PC-3 (cell line): ENCODE measurements around the gene MGAM2. TPM values are rescaled to one million over a fixed set of nuclear protein-coding genes. Genes with fewer than 3 reads are reported as not detected.

Experiments
- ATAC-seq: fragments of 200-7000 bp; cut with Tn5 transposase; 2 replicates; pipeline ENCODE4 v1.9.1; 2020; ENCODE audit warnings: mild to moderate bottlenecking, moderate library complexity
- BruUV-seq: library from RNA; stranded (reverse); fragments of 400-500 nt; replicated peaks from 2 replicates; lab custom pipeline; 2021; lab: Mats Ljungman, UMichigan
- CTCF ChIA-PET: fragments of 300-600 bp; sonication (Branson Sonifier 250); formaldehyde crosslinking; loops from one replicate; lab custom pipeline; 2022; ENCODE audit warnings: antibody characterized with exemption; lab: Charles Lee
- POLR2A ChIA-PET: fragments of 300-600 bp; sonication (Branson Sonifier 250); formaldehyde crosslinking; loops from one replicate; lab custom pipeline; 2022; ENCODE audit warnings: antibody characterized with exemption; ENCODE audit not compliant: unreplicated experiment; lab: Charles Lee
- DNase-seq: peaks from one replicate; pipeline ENCODE4 v3.0.0-alpha.2; 2015
- H2AFZ ChIP-seq: fragments of 300-600 bp; sonication (generic); 2 replicates; pipeline ENCODE4 v1.6.0; 2016; ENCODE audit warnings: antibody characterized with exemption, low read length
- H3F3A ChIP-seq: fragments of 300-600 bp; sonication (generic); one replicate; pipeline ENCODE4 v1.6.0; 2017; ENCODE audit warnings: antibody characterized with exemption, low read length, control low read depth, mild to moderate bottlenecking; ENCODE audit not compliant: unreplicated experiment
- H3K27ac ChIP-seq: fragments of 300-600 bp; sonication (generic); 2 replicates; pipeline ENCODE4 v1.5.1; 2016; ENCODE audit warnings: mild to moderate bottlenecking, low read length
- H3K27me3 ChIP-seq: fragments of 300-600 bp; sonication (generic); 2 replicates; pipeline ENCODE4 v1.6.1; 2016; ENCODE audit warnings: low read length, mixed read lengths
- H3K36me3 ChIP-seq: fragments of 300-600 bp; sonication (generic); 2 replicates; pipeline ENCODE4 v1.6.1; 2016; ENCODE audit warnings: low read depth, mixed run types, low read length, mixed read lengths
- H3K4me1 ChIP-seq: fragments of 300-600 bp; sonication (generic); 2 replicates; pipeline ENCODE4 v1.5.1; 2016; ENCODE audit warnings: low read length; ENCODE audit not compliant: insufficient read depth
- H3K4me2 ChIP-seq: fragments of 300-600 bp; sonication (generic); 2 replicates; pipeline ENCODE4 v1.6.0; 2016; ENCODE audit warnings: low read length
- H3K4me3 ChIP-seq: fragments of 300-600 bp; sonication (generic); 2 replicates; pipeline ENCODE4 v1.5.1; 2016; ENCODE audit warnings: mild to moderate bottlenecking, low read length, mixed read lengths
- H3K79me2 ChIP-seq: fragments of 300-600 bp; sonication (generic); 2 replicates; pipeline ENCODE4 v1.6.1; 2017; ENCODE audit warnings: low read length, mixed read lengths
- H3K9ac ChIP-seq: fragments of 300-600 bp; sonication (generic); 2 replicates; pipeline ENCODE4 v1.6.0; 2016; ENCODE audit warnings: mild to moderate bottlenecking, low read length
- H3K9me2 ChIP-seq: fragments of 300-600 bp; sonication (generic); replicated peaks from 2 replicates; pipeline ENCODE4 v1.6.1; 2016; ENCODE audit warnings: mixed run types, low read length, mixed read lengths
- H3K9me3 ChIP-seq: fragments of 300-600 bp; sonication (generic); 2 replicates; pipeline ENCODE4 v1.6.1; 2016; ENCODE audit warnings: low read length, mixed read lengths
- H4K20me1 ChIP-seq: fragments of 300-600 bp; sonication (generic); 2 replicates; pipeline ENCODE4 v1.6.1; 2016; ENCODE audit warnings: low read length, mixed read lengths
- EZH2 ChIP-seq: fragments of 300-600 bp; sonication (generic); IDR thresholded peaks from one replicate; pipeline ENCODE4 v1.6.1; 2017; ENCODE audit warnings: antibody characterized with exemption, mild to moderate bottlenecking, low read length; ENCODE audit not compliant: unreplicated experiment
- EZH2phosphoT487 ChIP-seq: fragments of 300-600 bp; sonication (generic); IDR thresholded peaks from 2 replicates; pipeline ENCODE4 v1.6.1; 2018; ENCODE audit warnings: mild to moderate bottlenecking, antibody characterized with exemption, low read length, borderline replicate concordance
- intact Hi-C: fragments of 100-400 bp; cut with micrococcal nuclease; formaldehyde crosslinking; loops from 2 replicates; pipeline ENCODE4 v1.9.0; 2023
- total RNA-seq: library from RNA; depleted of rRNA; stranded (reverse); fragments of >200 nt; gene quantifications from 2 replicates; pipeline ENCODE4 v1.2.3, GENCODE V29; 2014
- TF ChIP-seq, protein P1 (sequence below): fragments of 300-600 bp; sonication (generic); conservative IDR thresholded peaks from 2 replicates; pipeline ENCODE4 v1.5.1; 2017; ENCODE audit warnings: antibody characterized with exemption, low read depth, mild to moderate bottlenecking, low read length

The MGAM2 gene
- total RNA-seq, 1 experiment from 2014 or later, result not detected

DNA sequence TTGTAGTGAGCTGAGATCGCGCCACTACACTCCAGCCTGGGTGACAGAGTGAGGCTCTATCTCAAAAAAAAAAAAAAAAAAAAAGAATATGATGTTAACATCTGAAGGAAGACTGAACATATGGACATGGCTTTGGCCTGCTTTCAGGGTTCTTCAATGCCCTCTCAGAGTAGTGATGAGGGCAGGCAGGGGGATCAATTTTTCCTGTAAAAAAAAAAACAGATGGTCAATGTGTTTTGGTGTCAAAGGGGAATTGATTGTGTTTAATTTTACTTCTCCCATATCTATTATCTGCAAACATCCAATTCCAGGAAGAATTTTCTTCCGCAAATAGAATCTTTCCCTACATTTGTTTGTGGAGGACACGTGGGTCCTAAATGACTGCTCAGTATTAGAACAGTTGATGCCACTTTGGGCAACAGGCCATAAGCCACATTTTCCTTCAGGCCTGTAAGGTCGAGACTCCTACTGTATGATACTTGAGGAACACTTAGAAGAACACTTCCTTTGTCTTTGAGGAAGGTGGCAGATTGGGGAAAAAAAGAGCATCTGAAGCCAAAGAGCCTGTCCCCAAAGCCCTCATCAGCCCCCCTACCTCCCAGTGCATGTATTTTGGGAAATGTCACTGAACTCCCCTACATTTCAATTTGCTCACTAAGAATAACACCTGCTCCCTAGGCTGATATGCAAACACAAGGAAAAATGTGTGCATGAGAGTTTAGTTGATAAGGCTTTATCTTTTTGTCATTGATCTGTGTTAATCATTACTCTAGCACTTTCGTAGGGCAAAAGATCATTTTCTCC lies 28.3 kb downstream of the MGAM2 start:
- no TSS peak for BruUV-seq
- Histone ChIP-seq H3K79me2 (no peaks in the 10 kb centered on the region), H3K4me2 (no peak overlapping the region), H3F3A (no peaks in the 10 kb centered on the region), H3K9me2 (no peaks in the 10 kb centered on the region), H3K27ac (no peak overlapping the region), H3K9ac (no peak overlapping the region), H3K27me3 (peaks cover 45% of the 10 kb centered on the region), H3K4me1 (no peaks in the 10 kb centered on the region), H3K36me3 (no peaks in the 10 kb centered on the region), H4K20me1 (no peaks in the 10 kb centered on the region), H3K4me3 (no peak overlapping the region), H3K9me3 (no peaks in the 10 kb centered on the region), H2AFZ (no peak overlapping the region)
- DNase-seq (no peak), ATAC-seq (no peak)
- TF ChIP-seq EZH2, result no peak
- TF ChIP-seq EZH2phosphoT487, result no peak
- TF ChIP-seq, protein P1, sequence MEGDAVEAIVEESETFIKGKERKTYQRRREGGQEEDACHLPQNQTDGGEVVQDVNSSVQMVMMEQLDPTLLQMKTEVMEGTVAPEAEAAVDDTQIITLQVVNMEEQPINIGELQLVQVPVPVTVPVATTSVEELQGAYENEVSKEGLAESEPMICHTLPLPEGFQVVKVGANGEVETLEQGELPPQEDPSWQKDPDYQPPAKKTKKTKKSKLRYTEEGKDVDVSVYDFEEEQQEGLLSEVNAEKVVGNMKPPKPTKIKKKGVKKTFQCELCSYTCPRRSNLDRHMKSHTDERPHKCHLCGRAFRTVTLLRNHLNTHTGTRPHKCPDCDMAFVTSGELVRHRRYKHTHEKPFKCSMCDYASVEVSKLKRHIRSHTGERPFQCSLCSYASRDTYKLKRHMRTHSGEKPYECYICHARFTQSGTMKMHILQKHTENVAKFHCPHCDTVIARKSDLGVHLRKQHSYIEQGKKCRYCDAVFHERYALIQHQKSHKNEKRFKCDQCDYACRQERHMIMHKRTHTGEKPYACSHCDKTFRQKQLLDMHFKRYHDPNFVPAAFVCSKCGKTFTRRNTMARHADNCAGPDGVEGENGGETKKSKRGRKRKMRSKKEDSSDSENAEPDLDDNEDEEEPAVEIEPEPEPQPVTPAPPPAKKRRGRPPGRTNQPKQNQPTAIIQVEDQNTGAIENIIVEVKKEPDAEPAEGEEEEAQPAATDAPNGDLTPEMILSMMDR, result no peak
- intact Hi-C loops, result no loop called here
- POLR2A ChIA-PET, result no interaction called here
- CTCF ChIA-PET, result no interaction called here

DNA sequence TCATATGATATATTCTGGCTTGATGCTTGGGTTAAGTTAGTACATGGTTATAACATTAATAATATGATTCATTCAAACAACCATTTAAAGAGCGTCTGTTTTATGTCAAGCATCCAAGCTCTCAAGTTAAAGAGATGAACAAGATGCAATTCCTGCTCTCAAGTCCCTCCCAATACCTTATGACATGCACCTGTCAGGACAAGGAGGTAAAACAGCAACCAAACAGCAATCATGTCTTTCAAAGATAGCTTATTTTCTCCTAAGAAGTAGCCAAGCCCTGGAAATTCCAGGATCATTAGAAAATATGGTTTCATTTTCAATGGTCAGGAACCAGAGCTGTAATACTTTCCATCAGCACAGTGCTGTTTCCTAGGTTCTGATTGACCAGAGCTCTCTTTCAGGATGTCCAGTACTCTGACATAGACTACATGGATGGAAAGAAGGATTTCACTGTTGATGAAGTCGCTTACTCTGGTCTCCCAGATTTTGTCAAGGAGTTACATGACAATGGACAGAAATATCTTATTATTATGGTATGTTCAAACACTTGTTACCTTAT lies 29.0 kb downstream of the MGAM2 start:
- no peaks in the 10 kb centered on the region for H4K20me1 ChIP-seq
- H3K9me3 ChIP-seq, result no peaks in the 10 kb centered on the region
- intact Hi-C loops, result no loop called here
- H3F3A ChIP-seq, result no peaks in the 10 kb centered on the region
- ChIA-PET CTCF (no interaction called here), POLR2A (no interaction called here)
- H3K4me3 ChIP-seq, result no peak overlapping the region
- no peaks in the 10 kb centered on the region for H3K79me2 ChIP-seq
- no peak overlapping the region for H3K4me2 ChIP-seq
- no peaks in the 10 kb centered on the region for H3K9me2 ChIP-seq
- no peak overlapping the region for H3K9ac ChIP-seq
- no peak overlapping the region for H2AFZ ChIP-seq
- no peak overlapping the region for H3K27ac ChIP-seq
- no peaks in the 10 kb centered on the region for H3K36me3 ChIP-seq
- BruUV-seq, result no TSS peak
- no peak for ATAC-seq
- DNase-seq, result no peak
- TF ChIP-seq, protein P1, result no peak
- no peak for TF ChIP-seq EZH2phosphoT487
- no peak for TF ChIP-seq EZH2
- peaks cover 51% of the 10 kb centered on the region for H3K27me3 ChIP-seq
- H3K4me1 ChIP-seq, result no peaks in the 10 kb centered on the region

DNA sequence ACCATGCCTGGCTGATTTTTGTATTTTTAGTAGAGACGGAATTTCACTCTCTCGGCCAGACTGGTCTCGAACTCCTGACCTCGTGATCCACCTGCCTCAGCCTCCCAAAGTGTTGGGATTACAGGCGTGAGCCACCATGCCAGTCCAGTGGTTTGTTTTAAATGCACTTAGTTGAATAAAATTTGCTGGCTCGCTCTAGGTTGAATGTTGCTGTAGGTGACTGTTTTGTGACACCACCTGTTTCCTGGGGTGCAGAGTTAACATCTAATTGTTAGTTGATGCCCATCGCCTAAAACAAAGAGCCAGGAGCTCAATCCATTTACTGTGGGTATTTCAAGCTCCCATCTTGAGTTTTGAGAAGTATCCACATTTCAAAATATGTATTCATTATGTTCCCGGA lies 31.2 kb downstream of the MGAM2 start:
- H3K4me1 ChIP-seq, result no peaks in the 10 kb centered on the region
- H3K9me3 ChIP-seq, result no peaks in the 10 kb centered on the region
- no peak overlapping the region for H3K9ac ChIP-seq
- H3K9me2 ChIP-seq, result no peaks in the 10 kb centered on the region
- POLR2A ChIA-PET, result no interaction called here
- peaks cover 67% of the 10 kb centered on the region for H3K27me3 ChIP-seq
- TF ChIP-seq EZH2, result no peak
- TF ChIP-seq, protein P1, result no peak
- TF ChIP-seq EZH2phosphoT487, result no peak
- CTCF ChIA-PET, result no interaction called here
- no peak for DNase-seq
- BruUV-seq, result no TSS peak
- H4K20me1 ChIP-seq, result no peaks in the 10 kb centered on the region
- no peak for ATAC-seq
- no peaks in the 10 kb centered on the region for H3F3A ChIP-seq
- H3K4me3 ChIP-seq, result no peak overlapping the region
- H3K4me2 ChIP-seq, result no peak overlapping the region
- H3K27ac ChIP-seq, result no peak overlapping the region
- H3K79me2 ChIP-seq, result no peaks in the 10 kb centered on the region
- intact Hi-C loops, result no loop called here
- H3K36me3 ChIP-seq, result no peaks in the 10 kb centered on the region
- H2AFZ ChIP-seq, result no peak overlapping the region
